GM12891 (cell line): ENCODE measurements around the gene EOLA2.
"Not testable (repeated sequence)": the region's sequence is repeated elsewhere in the genome, so short reads cannot be mapped to it uniquely, and the experiment has no call there.

Experiments
- POLR2A ChIP-seq: IDR thresholded peaks from 2 replicates; pipeline ENCODE4 v1.6.1; 2011; ENCODE audit warnings: low read depth, low read length, control low read depth
- POLR2AphosphoS5 ChIP-seq: IDR thresholded peaks from 2 replicates; pipeline ENCODE4 v1.6.1; 2011; ENCODE audit warnings: low read depth, low read length, control low read depth
- TAF1 ChIP-seq: IDR thresholded peaks from 2 replicates; pipeline ENCODE4 v1.6.1; 2011; ENCODE audit warnings: low read depth, low read length, control low read depth

GRCh38 chrX:149924434-149924833 lies 13.9 kb downstream of the EOLA2 start:
- not testable (repeated sequence) for TF ChIP-seq POLR2AphosphoS5, TAF1, POLR2A
